RWPE1 (cell line): ENCODE measurements around the gene MYOD1.

Experiments used
- CTCF ChIA-PET: fragments of 350-600 bp; sonication (Branson Sonifier 250); formaldehyde crosslinking; extraction: SDS; loops from one replicate; lab custom pipeline; 2021; lab: Yijun Ruan, JAX
- POLR2A ChIA-PET: fragments of 400-600 bp; formaldehyde crosslinking; extraction: SDS; loops from one replicate; lab custom pipeline; 2020; ENCODE audit warnings: antibody characterized with exemption; ENCODE audit not compliant: low non-redundant PET; lab: Yijun Ruan, JAX
- DNase-seq: peaks from one replicate; pipeline ENCODE4 v3.0.0; 2012; ENCODE audit warnings: low spot score
- H3K27ac ChIP-seq: fragments of 450-650 bp; 2 replicates; pipeline ENCODE4 v1.5.1; 2017
- CTCF ChIP-seq: fragments of 450-650 bp; conservative IDR thresholded peaks from 2 replicates; pipeline ENCODE4 v1.5.1; 2017; ENCODE audit warnings: low read depth, mild to moderate bottlenecking

MYOD1 gene

GRCh38 chr11:17714356-17714854 lies 5.0 kb upstream of the MYOD1 start:
- TF ChIP-seq CTCF, result no peak
- ChIA-PET CTCF (interaction anchor here (0.6 kb wide), 1 partner anchor 1135 kb away, joined by 4 read pairs; no protein-coding TSS in a partner anchor), POLR2A (no interaction called here)
- no peak overlapping the region for H3K27ac ChIP-seq
- DNase-seq, result no peak

GRCh38 chr11:17714870-17715269 lies 4.5 kb upstream of the MYOD1 start:
- POLR2A ChIA-PET, result no interaction called here
- CTCF ChIA-PET, result interaction anchor here (0.6 kb wide), 1 partner anchor 1135 kb away, joined by 4 read pairs; no protein-coding TSS in a partner anchor
- TF ChIP-seq CTCF, result no peak

GRCh38 chr11:17716807-17717206 lies 2.6 kb upstream of the MYOD1 start:
- CTCF ChIA-PET, result interaction anchor here (0.7 to 1.3 kb wide), 2 partner anchors 28 to 118 kb away, joined by 3 to 5 read pairs; no protein-coding TSS in a partner anchor
- no peak for DNase-seq
- no peak overlapping the region for H3K27ac ChIP-seq
- POLR2A ChIA-PET, result no interaction called here
- no peak for TF ChIP-seq CTCF

More at GRCh38 chr11:17714870-17715269, 4.5 kb upstream of the MYOD1 start:
- no peak for DNase-seq
- H3K27ac ChIP-seq, result no peak overlapping the region

GRCh38 chr11:17718015-17718414 lies 1.4 kb upstream of the MYOD1 start:
- CTCF ChIA-PET, result interaction anchor here (0.5 to 4.7 kb wide), 2 partner anchors 119 to 884 kb away, joined by 4 to 31 read pairs; no protein-coding TSS in a partner anchor
- TF ChIP-seq CTCF, result no peak
- POLR2A ChIA-PET, result no interaction called here

GRCh38 chr11:17718510-17718962 lies 835 bp upstream of the MYOD1 start:
- no peak overlapping the region for H3K27ac ChIP-seq
- no peak for DNase-seq
- CTCF ChIA-PET, result interaction anchor here (0.5 to 4.7 kb wide), 5 partner anchors 13 to 884 kb away, joined by 3 to 31 read pairs (median 4); no protein-coding TSS in a partner anchor
- no peak for TF ChIP-seq CTCF
- POLR2A ChIA-PET, result no interaction called here

More at GRCh38 chr11:17718015-17718414, 1.4 kb upstream of the MYOD1 start:
- DNase-seq, result no peak
- H3K27ac ChIP-seq, result no peak overlapping the region

DNA sequence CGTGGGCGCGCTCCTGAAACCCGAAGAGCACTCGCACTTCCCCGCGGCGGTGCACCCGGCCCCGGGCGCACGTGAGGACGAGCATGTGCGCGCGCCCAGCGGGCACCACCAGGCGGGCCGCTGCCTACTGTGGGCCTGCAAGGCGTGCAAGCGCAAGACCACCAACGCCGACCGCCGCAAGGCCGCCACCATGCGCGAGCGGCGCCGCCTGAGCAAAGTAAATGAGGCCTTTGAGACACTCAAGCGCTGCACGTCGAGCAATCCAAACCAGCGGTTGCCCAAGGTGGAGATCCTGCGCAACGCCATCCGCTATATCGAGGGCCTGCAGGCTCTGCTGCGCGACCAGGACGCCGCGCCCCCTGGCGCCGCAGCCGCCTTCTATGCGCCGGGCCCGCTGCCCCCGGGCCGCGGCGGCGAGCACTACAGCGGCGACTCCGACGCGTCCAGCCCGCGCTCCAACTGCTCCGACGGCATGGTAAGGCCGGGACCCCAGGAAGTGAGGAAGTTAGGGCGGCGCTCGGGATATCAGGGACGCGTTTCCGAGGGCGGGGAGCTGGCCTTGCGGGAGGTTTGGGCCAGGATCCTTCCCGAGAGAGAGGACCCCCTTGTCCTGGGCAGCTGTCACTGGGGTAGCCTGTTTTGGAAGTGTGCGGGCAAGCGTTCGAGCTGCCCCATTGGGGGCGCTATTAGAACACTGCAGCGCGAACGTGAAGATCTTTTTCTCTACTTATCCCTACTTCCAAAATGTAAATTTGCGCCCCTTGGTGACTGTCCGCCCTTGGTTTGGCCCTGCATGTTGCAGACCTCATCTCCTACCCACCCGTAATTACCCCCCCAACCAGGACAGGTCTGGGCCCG lies 796 bp downstream of the MYOD1 start:
- H3K27ac ChIP-seq, result no peak overlapping the region
- TF ChIP-seq CTCF, result no peak
- ChIA-PET CTCF (interaction anchor here (0.7 to 4.7 kb wide), 6 partner anchors 11 to 259 kb away, joined by 3 to 31 read pairs (median 4); no protein-coding TSS in a partner anchor), POLR2A (no interaction called here)
- no peak for DNase-seq
